Smooth muscle cell (in vitro differentiated cells): Measurements from ENCODE around the gene VSIG2. TPM values are rescaled to one million over a fixed set of nuclear protein-coding genes. Genes with fewer than 3 reads are reported as not detected.
A peak's percentile ranks its signal among the peaks of the same experiment; 100 is the strongest.

Experiments
- DNase-seq: peaks from one replicate; lab custom pipeline; 2025; ENCODE audit not compliant: unreplicated experiment; lab: John Stamatoyannopoulos, UW
- H2AFZ ChIP-seq: fragments of 200-600 bp; sonication (generic); 2 replicates; pipeline ENCODE4 v1.6.0; 2016; ENCODE audit warnings: antibody characterized with exemption, low read depth, mild to moderate bottlenecking
- H3F3A ChIP-seq: fragments of 200-600 bp; sonication (generic); 2 replicates; pipeline ENCODE4 v1.6.0; 2017; ENCODE audit warnings: antibody characterized with exemption, low read depth
- H3K27ac ChIP-seq: fragments of 200-600 bp; sonication (generic); 2 replicates; pipeline ENCODE4 v1.5.1; 2016; ENCODE audit warnings: low read depth, mild to moderate bottlenecking
- H3K27me3 ChIP-seq: fragments of 200-600 bp; sonication (generic); 2 replicates; pipeline ENCODE4 v1.6.1; 2016; ENCODE audit warnings: low read depth, mild to moderate bottlenecking
- H3K36me3 ChIP-seq: fragments of 200-600 bp; sonication (generic); 2 replicates; pipeline ENCODE4 v1.5.1; 2016; ENCODE audit warnings: low read depth
- H3K4me1 ChIP-seq: fragments of 200-600 bp; sonication (generic); 2 replicates; pipeline ENCODE4 v1.5.1; 2016; ENCODE audit warnings: low read depth
- H3K4me2 ChIP-seq: fragments of 200-600 bp; sonication (generic); 2 replicates; pipeline ENCODE4 v1.6.0; 2016; ENCODE audit warnings: mild to moderate bottlenecking
- H3K4me3 ChIP-seq: fragments of 200-600 bp; sonication (generic); 2 replicates; pipeline ENCODE4 v1.5.1; 2016; ENCODE audit warnings: mild to moderate bottlenecking
- H3K79me2 ChIP-seq: fragments of 200-600 bp; sonication (generic); 2 replicates; pipeline ENCODE4 v1.6.0; 2016; ENCODE audit warnings: low read depth, mild to moderate bottlenecking
- H3K9ac ChIP-seq: fragments of 200-600 bp; sonication (generic); 2 replicates; pipeline ENCODE4 v1.6.0; 2016; ENCODE audit warnings: low read depth
- H3K9me3 ChIP-seq: fragments of 200-600 bp; sonication (generic); replicated peaks from 2 replicates; pipeline ENCODE4 v1.5.1; 2016; ENCODE audit warnings: low read depth
- H4K20me1 ChIP-seq: fragments of 200-600 bp; sonication (generic); 2 replicates; pipeline ENCODE4 v1.6.0; 2016; ENCODE audit warnings: low read depth
- CTCF ChIP-seq: fragments of 200-600 bp; sonication (generic); IDR thresholded peaks from 2 replicates; pipeline ENCODE4 v1.5.1; 2017; ENCODE audit warnings: borderline replicate concordance, mild to moderate bottlenecking, antibody characterized with exemption; ENCODE audit not compliant: insufficient read depth, poor library complexity, severe bottlenecking
- WGBS: methylation state at CpG from one replicate; pipeline ENCODE4 v1.1.7; 2016; ENCODE audit warnings: low lambda C conversion rate; 5-methylcytosine and 5-hydroxymethylcytosine counted together
- polyA plus RNA-seq: library from polyadenylated mRNA; unstranded; fragments of >200 nt; fragmentation: Nextera tagmentation; extraction: Ambion mirVana; gene quantifications from 2 replicates; pipeline ENCODE4 v1.2.1, GENCODE V29; 2016
- total RNA-seq: library from RNA; depleted of rRNA; stranded (reverse); fragments of >200 nt; gene quantifications from 2 replicates; pipeline ENCODE4 v1.2.3, GENCODE V29; 2014

Gene VSIG2
- total and polyA plus RNA-seq, 2 experiments from 2014 or later: not detected

GRCh38 chr11:124799348-124800225, 47.5 kb upstream of the VSIG2 start:
- H3F3A ChIP-seq: peaks cover 5% of the 10 kb centered on the region
- no peaks in the 10 kb centered on the region for H3K36me3 ChIP-seq
- no peaks in the 10 kb centered on the region for H3K27me3 ChIP-seq
- no peak for TF ChIP-seq CTCF
- H3K27ac ChIP-seq: peak overlapping the region; percentile 97
- H4K20me1 ChIP-seq: peaks cover 43% of the 10 kb centered on the region
- H3K4me1 ChIP-seq: peaks cover 24% of the 10 kb centered on the region
- H3K79me2 ChIP-seq: peaks cover 56% of the 10 kb centered on the region
- peak overlapping the region; percentile 96 for H3K9ac ChIP-seq
- H3K4me3 ChIP-seq: peak overlapping the region; percentile 97
- no peaks in the 10 kb centered on the region for H3K9me3 ChIP-seq
- no peak for DNase-seq
- under 1% methylated on average over 64 of the region's 83 CpGs for WGBS
- H2AFZ ChIP-seq: peak overlapping the region; percentile 75
- peak overlapping the region; percentile 88 for H3K4me2 ChIP-seq

GRCh38 chr11:124798991-124799347, 46.9 kb upstream of the VSIG2 start:
- DNase-seq: no peak
- Histone ChIP-seq H2AFZ (peak overlapping the region; percentile 75), H3K4me2 (peak overlapping the region; percentile 88)

GRCh38 chr11:124796312-124796711, 44.3 kb upstream of the VSIG2 start:
- WGBS: 95% methylated on average over 3 of the region's 3 CpGs
- no peak for TF ChIP-seq CTCF
- no peaks in the 10 kb centered on the region for H3K36me3 ChIP-seq
- H3F3A ChIP-seq: peaks cover 5% of the 10 kb centered on the region
- peaks cover 26% of the 10 kb centered on the region for H3K4me1 ChIP-seq
- H3K9me3 ChIP-seq: no peaks in the 10 kb centered on the region
- peaks cover 76% of the 10 kb centered on the region for H4K20me1 ChIP-seq
- H3K27me3 ChIP-seq: no peaks in the 10 kb centered on the region
- H3K79me2 ChIP-seq: peaks cover 89% of the 10 kb centered on the region
- DNase-seq: no peak
- no peak overlapping the region for H2AFZ ChIP-seq
- H3K9ac ChIP-seq: no peak overlapping the region
- no peak overlapping the region for H3K4me3 ChIP-seq
- H3K27ac ChIP-seq: no peak overlapping the region
- no peak overlapping the region for H3K4me2 ChIP-seq

More at GRCh38 chr11:124798991-124799347, 46.9 kb upstream of the VSIG2 start:
- Histone ChIP-seq H3K27ac (peak overlapping the region; percentile 97), H3K27me3 (no peaks in the 10 kb centered on the region), H3K9ac (peak overlapping the region; percentile 96), H3K4me3 (peak overlapping the region; percentile 97), H3K9me3 (no peaks in the 10 kb centered on the region), H3K79me2 (peaks cover 62% of the 10 kb centered on the region), H3K4me1 (peaks cover 26% of the 10 kb centered on the region), H4K20me1 (peaks cover 49% of the 10 kb centered on the region), H3K36me3 (no peaks in the 10 kb centered on the region), H3F3A (peaks cover 5% of the 10 kb centered on the region)
- TF ChIP-seq CTCF: no peak
- WGBS: under 1% methylated on average over 8 of the region's 8 CpGs
